ENCODE data around the gene ICAM2.

Gene ICAM2

GRCh38 chr17:63998050-63998720 lies 22.2 kb downstream of the ICAM2 start, which contains the start of gene PRR29 (continued):
- TF ChIP-seq TSHZ2 (CRISPR knock-in tag; IDR thresholded peaks at IDR 0.05) (no peak), ZNF8 (CRISPR knock-in tag; IDR thresholded peaks at IDR 0.05) (no peak)

- ATAC-seq = no peak
- no peak for TF ChIP-seq ZFP30 (CRISPR knock-in tag; IDR thresholded peaks at IDR 0.05)
- no peak for TF ChIP-seq ZNF8 (CRISPR knock-in tag; IDR thresholded peaks at IDR 0.05)
- no peak for TF ChIP-seq CSDC2 (CRISPR knock-in tag; IDR thresholded peaks at IDR 0.05)
- TF ChIP-seq CREB5 (CRISPR knock-in tag; IDR thresholded peaks at IDR 0.05; ENCODE audit: low read depth) = no peak
These were observed 22.9 kb downstream of the ICAM2 start for GRCh38 chr17:63997341-63998048.

GRCh38 chr17:63996430-63997182 lies 23.8 kb downstream of the ICAM2 start:
- TF ChIP-seq ESRRG (CRISPR knock-in tag; IDR thresholded peaks at IDR 0.05) (no peak), OSR1 (CRISPR knock-in tag; IDR thresholded peaks at IDR 0.05) (no peak), TCF4 (CRISPR knock-in tag; IDR thresholded peaks at IDR 0.05; ENCODE audit: borderline replicate concordance) (no peak), CSDC2 (CRISPR knock-in tag; IDR thresholded peaks at IDR 0.05) (no peak), ZFP30 (CRISPR knock-in tag; IDR thresholded peaks at IDR 0.05) (no peak), ISL1 (CRISPR knock-in tag; IDR thresholded peaks at IDR 0.05) (no peak), CSRNP3 (CRISPR knock-in tag; IDR thresholded peaks at IDR 0.05) (no peak), CREB5 (CRISPR knock-in tag; IDR thresholded peaks at IDR 0.05; ENCODE audit: low read depth) (no peak), ZC3H10 (CRISPR knock-in tag; IDR thresholded peaks at IDR 0.05) (no peak), ZFP3 (CRISPR knock-in tag; IDR thresholded peaks at IDR 0.05) (no peak), BACH2 (CRISPR knock-in tag; IDR thresholded peaks at IDR 0.05; ENCODE audit: borderline replicate concordance) (no peak), ZNF8 (CRISPR knock-in tag; IDR thresholded peaks at IDR 0.05) (no peak), POU6F1 (CRISPR knock-in tag; IDR thresholded peaks at IDR 0.05; ENCODE audit: borderline replicate concordance, low read depth) (no peak), PATZ1 (CRISPR knock-in tag; IDR thresholded peaks at IDR 0.05; ENCODE audit: borderline replicate concordance) (no peak), ZNF70 (CRISPR knock-in tag; IDR thresholded peaks at IDR 0.05) (no peak), PPARA (CRISPR knock-in tag; IDR thresholded peaks at IDR 0.05; ENCODE audit: borderline replicate concordance) (no peak)
- no peak for ATAC-seq

Measured in SK-N-SH treated with all-trans-retinoic acid at 6 μM for 48 hours (cell line).